K562 (cell line): ENCODE data around the gene EGR1.

Experiments used
- BHLHE40 ChIP-seq: IDR thresholded peaks from 2 replicates; pipeline ENCODE4 v1.6.1; 2011; ENCODE audit warnings: low read length, improper control_type of control experiment
- CTCF ChIP-seq, 3 experiments: IDR thresholded peaks in 2 of 3; conservative IDR thresholded peaks in 1 of 3; 2 replicates each; pipeline ENCODE4 v1.5.1; 2011 to 2012; ENCODE audit warnings: low read length in 3 of 3, mild to moderate bottlenecking in 3 of 3, control low read depth in 2 of 3, improper control_type of control experiment in 1 of 3, inconsistent platforms in 1 of 3, low read depth in 1 of 3, mixed read lengths in 1 of 3, moderate library complexity in 1 of 3; ENCODE audit not compliant: insufficient read depth in 2 of 3
- HDAC8 ChIP-seq: fragments of 450-650 bp; IDR thresholded peaks from 2 replicates; pipeline ENCODE4 v1.6.1; 2016; ENCODE audit warnings: mild to moderate bottlenecking, missing genetic modification characterization, moderate library complexity, missing compliant biosample characterization
- JUN ChIP-seq, 2 experiments: sonication (generic) in 1 of 2; formaldehyde crosslinking in 1 of 2; IDR thresholded peaks; 2 replicates each; pipeline versions ENCODE4 v1.6.1 to v1.8.0; 2012 to 2022; ENCODE audit warnings: borderline replicate concordance in 2 of 2, mild to moderate bottlenecking in 2 of 2, improper control_type of control experiment in 1 of 2, low read depth in 1 of 2, low read length in 1 of 2, missing genetic modification reagents in 1 of 2
- KLF16 ChIP-seq: IDR thresholded peaks from 2 replicates; pipeline ENCODE4 v1.6.1; 2016; ENCODE audit warnings: antibody characterized with exemption
- MAFK ChIP-seq: IDR thresholded peaks from 2 replicates; pipeline ENCODE4 v1.6.1; 2011; ENCODE audit warnings: low read length, improper control_type of control experiment
- MAX ChIP-seq: sonication (generic); formaldehyde crosslinking; IDR thresholded peaks from 2 replicates; pipeline ENCODE4 v1.9.0; 2022; ENCODE audit warnings: mild to moderate bottlenecking, missing genetic modification reagents
- NRF1 ChIP-seq, 2 experiments: fragments of 450-650 bp; IDR thresholded peaks in 1 of 2; conservative IDR thresholded peaks in 1 of 2; 2 replicates each; pipeline ENCODE4 v1.6.1; 2014; ENCODE audit warnings: mild to moderate bottlenecking in 2 of 2
- POLR2A ChIP-seq: fragments of 450-650 bp; conservative IDR thresholded peaks from 2 replicates; pipeline ENCODE4 v1.6.1; 2016
- RFX7 ChIP-seq: fragments of 250-450 bp; sonication (Bioruptor Pico); IDR thresholded peaks from 2 replicates; pipeline ENCODE4 v1.5.1; 2021; ENCODE audit warnings: mild to moderate bottlenecking

GRCh38 chr5:138503487-138504270 is 38.4 kb downstream of the EGR1 start:
- TF ChIP-seq POLR2A: no peak
- TF ChIP-seq RFX7 (CRISPR knock-in tag): no peak
- TF ChIP-seq CTCF (IDR thresholded peaks at IDR 0.05 in 2 of 3, conservative IDR thresholded peaks at IDR 0.05 in 1 of 3; ENCODE audit: insufficient read depth in 2 of 3, low read depth in 1 of 3, low read length in 3 of 3): peak; percentile 86 to 89 (median 88)
- no peak for TF ChIP-seq NRF1 (conservative IDR thresholded peaks at IDR 0.05 in 1 of 2, IDR thresholded peaks at IDR 0.05 in 1 of 2)
- no peak for TF ChIP-seq JUN (IDR thresholded peaks at IDR 0.05; ENCODE audit: borderline replicate concordance, low read depth, low read length)
- no peak for TF ChIP-seq JUN (CRISPR knock-in tag; IDR thresholded peaks at IDR 0.05; ENCODE audit: borderline replicate concordance)
- TF ChIP-seq MAX (CRISPR knock-in tag): no peak
- no peak for TF ChIP-seq HDAC8
- TF ChIP-seq KLF16: no peak
- peak; percentile 45; the same call in 1 of the 2 replicates for TF ChIP-seq MAFK
- TF ChIP-seq BHLHE40: no peak
